C4-2B (cell line): ENCODE results near the gene IBSP.

ENCODE experiments used
- H3K27ac ChIP-seq: fragments of 450-650 bp; 2 replicates; pipeline ENCODE4 v1.5.1; 2017
- ZFX ChIP-seq: fragments of 450-650 bp; IDR thresholded peaks from 2 replicates; pipeline ENCODE4 v1.6.1; 2017
- TF ChIP-seq, protein P1 (sequence below): fragments of 450-650 bp; conservative IDR thresholded peaks from 2 replicates; pipeline ENCODE4 v1.5.1; 2017; ENCODE audit warnings: mild to moderate bottlenecking

Gene IBSP

DNA sequence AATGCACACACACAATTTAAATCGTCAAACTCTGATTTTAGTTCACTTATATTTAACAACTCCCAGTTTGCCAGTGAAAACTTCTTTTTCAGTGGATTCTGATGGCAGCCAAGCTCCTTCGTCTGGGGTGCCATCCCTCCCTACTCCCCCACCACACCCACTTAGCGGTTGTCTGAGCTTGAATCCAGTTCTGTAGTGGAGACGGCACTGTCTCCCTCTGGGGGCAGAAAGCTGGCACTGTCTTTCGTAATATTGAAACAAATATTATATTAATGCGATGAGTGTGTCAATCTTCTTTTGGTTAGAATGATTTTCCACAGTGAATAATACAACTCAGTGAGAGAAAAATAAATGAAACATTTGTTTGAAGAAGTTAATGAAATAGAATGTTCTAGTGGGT, 38.9 kb downstream of the IBSP start:
- TF ChIP-seq, protein P1, sequence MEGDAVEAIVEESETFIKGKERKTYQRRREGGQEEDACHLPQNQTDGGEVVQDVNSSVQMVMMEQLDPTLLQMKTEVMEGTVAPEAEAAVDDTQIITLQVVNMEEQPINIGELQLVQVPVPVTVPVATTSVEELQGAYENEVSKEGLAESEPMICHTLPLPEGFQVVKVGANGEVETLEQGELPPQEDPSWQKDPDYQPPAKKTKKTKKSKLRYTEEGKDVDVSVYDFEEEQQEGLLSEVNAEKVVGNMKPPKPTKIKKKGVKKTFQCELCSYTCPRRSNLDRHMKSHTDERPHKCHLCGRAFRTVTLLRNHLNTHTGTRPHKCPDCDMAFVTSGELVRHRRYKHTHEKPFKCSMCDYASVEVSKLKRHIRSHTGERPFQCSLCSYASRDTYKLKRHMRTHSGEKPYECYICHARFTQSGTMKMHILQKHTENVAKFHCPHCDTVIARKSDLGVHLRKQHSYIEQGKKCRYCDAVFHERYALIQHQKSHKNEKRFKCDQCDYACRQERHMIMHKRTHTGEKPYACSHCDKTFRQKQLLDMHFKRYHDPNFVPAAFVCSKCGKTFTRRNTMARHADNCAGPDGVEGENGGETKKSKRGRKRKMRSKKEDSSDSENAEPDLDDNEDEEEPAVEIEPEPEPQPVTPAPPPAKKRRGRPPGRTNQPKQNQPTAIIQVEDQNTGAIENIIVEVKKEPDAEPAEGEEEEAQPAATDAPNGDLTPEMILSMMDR, result peak; percentile 23
- TF ChIP-seq ZFX, result no peak
- no peak overlapping the region for H3K27ac ChIP-seq

DNA sequence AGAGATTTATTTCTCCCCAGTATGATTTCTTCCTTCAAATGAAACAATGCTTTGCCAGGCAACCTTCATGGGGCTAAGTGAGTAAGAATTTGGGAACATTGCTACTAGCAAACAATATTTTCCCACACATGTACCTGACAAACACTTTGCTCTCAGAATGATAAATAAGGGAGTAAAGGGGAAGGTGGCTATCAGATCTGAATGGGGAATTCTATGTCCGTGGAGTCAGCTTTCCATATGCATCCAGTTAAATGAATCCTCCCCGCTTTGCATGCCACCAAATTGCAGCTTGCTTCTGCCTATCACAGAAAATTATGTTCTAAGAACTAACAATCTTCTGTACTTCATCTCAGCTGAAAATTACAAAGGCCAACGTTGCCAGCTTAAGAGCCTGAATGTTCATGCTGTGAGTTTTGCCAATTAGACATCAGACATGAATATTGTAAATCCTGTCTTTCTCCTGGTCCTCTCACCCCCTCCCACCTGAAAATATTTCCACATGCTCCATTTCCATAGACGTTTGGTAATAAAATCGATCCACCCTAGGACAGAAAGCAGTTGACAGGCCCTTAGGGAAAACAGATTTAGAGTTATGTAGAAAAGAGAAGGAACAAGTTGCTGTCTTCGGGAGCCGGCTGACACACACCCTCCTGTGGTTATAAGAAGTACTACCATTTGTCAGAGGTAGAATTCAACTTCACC, 39.7 kb downstream of the IBSP start:
- no peak for TF ChIP-seq ZFX
- TF ChIP-seq, protein P1, result peak; percentile 82
- H3K27ac ChIP-seq, result no peak overlapping the region

DNA sequence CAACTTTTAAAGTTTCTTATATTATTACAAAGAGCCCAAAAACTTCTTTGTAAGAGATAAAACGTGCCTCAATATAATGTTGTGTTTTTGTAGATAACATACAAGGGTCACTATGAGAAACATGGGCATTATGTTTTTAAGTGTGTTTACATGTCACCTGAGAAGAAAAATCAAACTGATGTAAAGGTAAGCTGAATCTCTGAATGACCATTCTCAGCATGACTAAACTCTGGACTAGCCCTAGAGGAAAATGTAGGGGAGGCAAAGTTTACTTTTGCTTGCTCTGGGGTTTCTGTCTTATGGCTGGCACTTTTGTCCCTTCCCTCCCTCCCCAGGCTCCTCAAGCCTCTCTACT, 40.2 kb downstream of the IBSP start:
- no peak for TF ChIP-seq ZFX
- TF ChIP-seq, protein P1, result peak; percentile 32

DNA sequence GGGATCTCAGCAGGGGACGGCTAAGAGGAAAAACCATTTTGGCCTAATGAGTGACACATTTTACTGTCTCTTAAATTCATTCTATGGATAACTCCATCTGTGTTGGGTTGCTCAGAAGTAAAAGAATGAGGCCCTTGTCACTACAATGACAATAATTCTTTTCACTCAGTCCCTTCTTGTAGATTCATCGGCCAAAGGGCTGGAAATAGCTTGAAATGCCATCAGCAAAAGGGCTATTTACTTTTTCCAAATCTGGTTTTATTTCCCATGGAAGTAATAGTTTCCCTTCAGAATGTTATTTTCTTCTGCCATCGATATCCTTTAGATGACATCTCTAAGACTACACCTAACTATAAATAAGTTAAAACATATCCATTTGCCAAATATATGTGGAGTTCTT, 40.8 kb downstream of the IBSP start:
- TF ChIP-seq, protein P1, result no peak
- no peak for TF ChIP-seq ZFX
- no peak overlapping the region for H3K27ac ChIP-seq

More for the DNA sequence above, 40.2 kb downstream of the IBSP start:
- H3K27ac ChIP-seq, result no peak overlapping the region

DNA sequence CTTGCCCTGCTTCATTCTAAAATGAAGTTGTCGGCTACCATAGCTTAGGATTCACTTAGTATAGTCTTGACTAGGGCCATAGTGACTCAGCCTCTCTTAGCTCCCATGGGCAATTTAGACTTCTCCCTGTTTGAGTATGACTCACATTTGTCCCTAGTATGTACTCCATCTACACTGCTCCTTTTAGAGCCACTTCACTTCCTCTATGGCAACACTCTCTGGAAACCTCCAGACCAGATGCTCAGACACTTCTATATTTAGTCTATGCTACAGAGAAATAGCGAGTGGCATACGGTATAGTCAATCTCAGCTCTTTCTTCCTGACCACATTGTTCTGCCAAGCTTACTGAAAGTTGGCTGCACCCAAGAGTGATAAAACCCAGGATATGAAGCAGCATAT, 44.6 kb downstream of the IBSP start:
- no peak for TF ChIP-seq ZFX
- TF ChIP-seq, protein P1, result no peak
- no peak overlapping the region for H3K27ac ChIP-seq

DNA sequence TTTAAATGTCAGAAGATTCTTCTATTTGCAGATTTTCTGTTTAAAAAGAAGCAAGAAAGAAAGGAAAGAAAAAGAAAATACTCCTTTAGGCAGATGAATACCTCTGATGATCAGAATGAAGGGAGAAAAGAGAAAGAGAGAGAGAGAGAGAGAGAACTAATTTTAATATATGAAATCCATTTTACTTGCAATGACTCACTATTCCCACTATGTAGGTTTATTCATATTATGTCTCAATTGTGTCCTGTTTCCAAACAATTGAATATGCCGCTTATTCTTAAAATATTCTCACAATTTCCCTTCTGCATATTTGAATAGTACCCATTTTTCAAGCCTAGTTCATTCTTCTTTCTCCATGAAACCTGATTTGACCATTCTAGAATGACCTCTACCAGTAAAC, 45.1 kb downstream of the IBSP start:
- H3K27ac ChIP-seq, result no peak overlapping the region
- TF ChIP-seq ZFX, result no peak
- TF ChIP-seq, protein P1, result no peak

DNA sequence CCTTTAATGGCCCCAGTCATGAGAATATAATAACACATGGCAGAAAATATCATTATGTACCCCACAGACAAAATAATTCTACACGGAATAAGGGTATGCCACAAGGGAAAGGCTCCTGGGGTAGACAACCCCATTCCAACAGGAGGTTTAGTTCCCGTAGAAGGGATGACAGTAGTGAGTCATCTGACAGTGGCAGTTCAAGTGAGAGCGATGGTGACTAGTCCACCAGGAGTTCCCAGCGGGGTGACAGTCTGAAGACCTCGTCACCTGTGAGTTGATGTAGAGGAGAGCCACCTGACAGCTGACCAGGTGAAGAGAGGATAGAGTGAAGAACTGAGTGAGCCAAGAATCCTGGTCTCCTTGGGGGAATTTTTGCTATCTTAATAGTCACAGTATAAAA, 46.9 kb downstream of the IBSP start:
- H3K27ac ChIP-seq, result no peak overlapping the region
- TF ChIP-seq, protein P1, result no peak
- TF ChIP-seq ZFX, result no peak
